ENCODE data around the gene GALNT14. TPM values are rescaled to one million over a fixed set of nuclear protein-coding genes. Genes with fewer than 3 reads are reported as not detected.

GALNT14 gene
- total RNA-seq, 1 donor from 2014 or later, result 7.4 TPM

DNA sequence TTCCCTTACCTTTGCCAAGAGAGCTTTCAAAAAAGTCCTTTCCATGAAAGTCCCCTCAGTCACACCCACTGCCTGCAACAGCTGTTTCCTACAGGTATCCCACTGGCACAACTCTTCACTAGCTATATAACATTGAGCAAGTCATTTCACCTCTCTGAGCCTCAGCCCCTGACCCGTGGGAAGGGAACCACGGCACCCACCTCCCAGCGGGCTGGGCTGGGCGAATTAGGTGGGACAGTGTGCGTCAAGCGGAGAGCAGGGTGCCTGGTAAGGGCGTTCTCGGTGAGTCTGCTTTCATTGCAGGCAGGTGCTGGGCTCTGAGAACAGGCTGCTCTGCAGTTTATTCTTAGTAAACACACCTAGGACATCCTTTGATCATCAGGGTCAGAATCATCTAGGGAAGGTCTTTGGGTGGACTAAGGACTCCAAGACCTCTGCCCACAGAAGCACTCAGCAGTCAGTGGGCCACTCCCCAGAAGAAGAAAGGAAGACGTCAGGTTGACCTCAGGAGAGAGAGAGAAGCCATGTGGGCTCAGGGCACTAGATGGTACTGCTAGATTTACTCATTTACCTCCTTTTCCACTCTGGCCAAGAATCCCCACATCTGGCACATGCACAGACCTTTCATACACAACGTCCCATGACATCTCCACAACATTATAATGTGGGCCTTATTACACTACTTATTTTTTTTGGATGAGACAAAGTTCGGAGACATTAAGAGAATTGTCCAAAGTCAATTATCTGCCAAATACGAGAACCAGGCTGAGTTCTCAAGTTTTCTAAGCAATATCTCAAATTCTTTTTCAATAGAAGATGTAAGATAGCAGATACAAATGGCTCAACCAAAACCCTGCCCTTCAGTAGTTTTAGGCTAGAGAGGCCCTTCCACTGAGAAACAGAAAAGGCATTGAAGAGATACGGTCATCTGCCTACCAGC is 79.9 kb downstream of the GALNT14 start:
- peaks cover 22% of the 10 kb centered on the region for H3K4me1 Mint-ChIP-seq (ENCODE audit: unreplicated experiment)
- DNase-seq (ENCODE audit: extremely low spot score, unreplicated experiment), result peak; percentile 48
- H3K27me3 Mint-ChIP-seq, result peaks cover 12% of the 10 kb centered on the region
- no peak overlapping the region for H3K27ac Mint-ChIP-seq
- H3K36me3 Mint-ChIP-seq, result no peaks in the 10 kb centered on the region
- no peak overlapping the region for H3K4me3 Mint-ChIP-seq
- TF ChIP-seq, protein P1, sequence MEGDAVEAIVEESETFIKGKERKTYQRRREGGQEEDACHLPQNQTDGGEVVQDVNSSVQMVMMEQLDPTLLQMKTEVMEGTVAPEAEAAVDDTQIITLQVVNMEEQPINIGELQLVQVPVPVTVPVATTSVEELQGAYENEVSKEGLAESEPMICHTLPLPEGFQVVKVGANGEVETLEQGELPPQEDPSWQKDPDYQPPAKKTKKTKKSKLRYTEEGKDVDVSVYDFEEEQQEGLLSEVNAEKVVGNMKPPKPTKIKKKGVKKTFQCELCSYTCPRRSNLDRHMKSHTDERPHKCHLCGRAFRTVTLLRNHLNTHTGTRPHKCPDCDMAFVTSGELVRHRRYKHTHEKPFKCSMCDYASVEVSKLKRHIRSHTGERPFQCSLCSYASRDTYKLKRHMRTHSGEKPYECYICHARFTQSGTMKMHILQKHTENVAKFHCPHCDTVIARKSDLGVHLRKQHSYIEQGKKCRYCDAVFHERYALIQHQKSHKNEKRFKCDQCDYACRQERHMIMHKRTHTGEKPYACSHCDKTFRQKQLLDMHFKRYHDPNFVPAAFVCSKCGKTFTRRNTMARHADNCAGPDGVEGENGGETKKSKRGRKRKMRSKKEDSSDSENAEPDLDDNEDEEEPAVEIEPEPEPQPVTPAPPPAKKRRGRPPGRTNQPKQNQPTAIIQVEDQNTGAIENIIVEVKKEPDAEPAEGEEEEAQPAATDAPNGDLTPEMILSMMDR (conservative IDR thresholded peaks at IDR 0.05), result no peak
- no peaks in the 10 kb centered on the region for H3K9me3 Mint-ChIP-seq

DNA sequence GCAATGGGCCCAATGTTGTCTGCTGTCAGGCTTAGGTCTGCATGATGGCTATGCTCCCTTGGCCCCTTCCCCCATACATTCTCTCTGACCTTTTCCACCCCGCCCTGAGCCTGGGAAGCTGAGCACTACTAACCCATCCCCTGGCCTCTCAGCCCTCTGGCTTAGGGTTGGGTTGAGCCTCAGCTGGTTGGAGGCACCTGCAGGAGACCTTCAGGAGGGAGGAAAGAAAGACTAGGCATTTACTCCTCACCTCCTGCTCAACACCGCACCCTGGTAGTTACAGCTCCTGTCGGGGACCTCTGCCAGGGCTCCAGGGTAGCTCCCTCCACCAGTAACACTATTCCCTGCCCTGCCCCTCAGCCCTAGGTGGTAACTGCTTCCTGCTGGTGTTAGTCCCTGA is 80.5 kb downstream of the GALNT14 start:
- Mint-ChIP-seq H3K27ac (no peak overlapping the region), H3K4me3 (no peak overlapping the region), H3K9me3 (no peaks in the 10 kb centered on the region), H3K4me1 (ENCODE audit: unreplicated experiment) (peaks cover 22% of the 10 kb centered on the region), H3K36me3 (no peaks in the 10 kb centered on the region), H3K27me3 (peaks cover 12% of the 10 kb centered on the region)
- DNase-seq (ENCODE audit: extremely low spot score, unreplicated experiment), result peak; percentile 53
- TF ChIP-seq, protein P1 (conservative IDR thresholded peaks at IDR 0.05), result no peak

DNA sequence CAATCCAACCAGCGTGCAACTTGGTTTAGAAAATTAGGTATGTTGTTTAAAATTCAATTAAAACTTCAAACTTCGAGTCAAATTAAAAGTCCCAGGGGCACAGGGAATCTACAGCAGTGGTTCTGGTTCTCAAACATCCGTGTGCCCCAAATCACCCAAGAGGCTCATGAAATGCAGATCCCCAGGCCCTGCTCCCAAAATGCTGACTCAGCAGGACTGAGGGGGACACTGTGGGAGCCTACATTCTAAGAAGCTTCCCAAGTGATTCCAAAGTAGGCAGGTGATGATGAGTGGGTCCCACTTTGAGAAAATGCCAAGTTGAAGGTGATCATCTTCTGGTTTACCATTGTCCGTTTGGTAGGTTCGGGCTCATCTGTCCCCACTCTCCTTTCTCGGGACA is 82.3 kb downstream of the GALNT14 start:
- H3K4me3 Mint-ChIP-seq, result no peak overlapping the region
- peaks cover 9% of the 10 kb centered on the region for H3K27me3 Mint-ChIP-seq
- no peak for DNase-seq (ENCODE audit: extremely low spot score, unreplicated experiment)
- no peaks in the 10 kb centered on the region for H3K9me3 Mint-ChIP-seq
- no peaks in the 10 kb centered on the region for H3K36me3 Mint-ChIP-seq
- peaks cover 21% of the 10 kb centered on the region for H3K4me1 Mint-ChIP-seq (ENCODE audit: unreplicated experiment)
- TF ChIP-seq, protein P1 (conservative IDR thresholded peaks at IDR 0.05), result no peak
- H3K27ac Mint-ChIP-seq, result no peak overlapping the region

DNA sequence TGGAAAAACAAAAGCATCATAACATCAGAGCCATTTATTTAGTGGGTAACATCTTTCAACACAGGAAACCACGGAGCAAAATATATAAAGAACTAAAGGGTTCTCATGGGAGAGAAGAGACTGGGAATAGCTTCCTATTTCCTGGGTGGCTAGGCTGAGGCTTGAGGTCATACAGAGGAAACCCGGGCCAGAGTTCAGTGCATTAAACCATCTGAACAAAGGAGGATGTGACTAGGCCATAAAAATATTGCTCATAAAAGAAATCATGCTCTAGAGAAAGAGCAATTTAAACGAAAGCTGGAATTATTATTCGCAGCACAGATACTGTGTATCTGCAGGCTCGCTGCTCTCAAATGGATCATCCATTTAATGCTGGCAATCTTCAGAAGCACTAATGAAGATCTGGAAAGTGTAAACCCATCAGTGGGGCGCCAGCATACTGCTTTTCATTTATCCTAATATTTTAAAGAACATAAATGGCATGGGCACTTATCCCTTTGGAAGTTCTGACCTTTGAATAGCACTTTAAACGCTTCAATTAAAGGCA is 83.3 kb downstream of the GALNT14 start:
- Mint-ChIP-seq H3K4me3 (no peak overlapping the region), H3K27me3 (peaks cover 7% of the 10 kb centered on the region), H3K4me1 (ENCODE audit: unreplicated experiment) (peaks cover 15% of the 10 kb centered on the region), H3K27ac (no peak overlapping the region), H3K36me3 (no peaks in the 10 kb centered on the region), H3K9me3 (no peaks in the 10 kb centered on the region)
- TF ChIP-seq, protein P1 (conservative IDR thresholded peaks at IDR 0.05), result no peak
- no peak for DNase-seq (ENCODE audit: extremely low spot score, unreplicated experiment)

DNA sequence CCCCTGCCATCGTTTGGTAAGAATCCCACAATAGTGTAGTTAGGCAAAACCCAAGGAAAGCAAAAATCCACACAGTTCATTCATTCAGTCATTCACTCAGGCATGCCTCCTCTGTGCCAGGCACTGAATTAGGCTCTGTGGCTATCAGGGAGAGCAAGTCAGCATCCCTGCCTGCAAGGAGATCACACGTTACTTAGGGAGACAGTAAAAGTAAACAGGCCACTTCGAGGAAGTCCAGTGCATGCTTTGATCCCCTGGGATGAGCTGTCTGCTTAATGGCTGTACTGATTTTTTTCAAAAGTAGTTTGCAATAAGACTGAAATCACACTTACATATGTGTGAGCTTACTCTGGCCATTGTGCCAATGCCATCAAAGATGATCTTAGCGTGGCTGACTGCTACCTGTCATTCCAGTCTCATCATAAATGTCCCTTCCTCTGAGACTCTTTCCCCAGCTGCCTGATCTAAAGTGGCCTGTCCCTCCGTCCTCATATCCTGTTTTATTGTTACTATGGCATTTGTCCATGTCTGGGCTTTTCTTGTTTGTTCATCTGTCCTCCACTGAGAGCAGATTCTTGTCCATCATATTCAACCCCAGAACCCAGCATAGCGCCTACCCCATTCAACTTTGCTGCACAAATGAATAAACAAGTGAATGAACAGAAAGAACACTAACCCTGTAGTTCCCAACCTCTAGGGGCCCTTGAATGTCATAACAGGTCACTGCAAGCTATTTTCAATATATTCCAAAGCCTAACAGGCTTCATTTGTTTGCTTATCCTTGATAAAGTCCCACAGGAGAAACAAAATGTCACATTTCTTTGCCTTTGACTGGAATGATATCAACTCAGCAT is 84.1 kb downstream of the GALNT14 start:
- H3K27me3 Mint-ChIP-seq, result peaks cover 7% of the 10 kb centered on the region
- H3K27ac Mint-ChIP-seq, result no peak overlapping the region
- TF ChIP-seq, protein P1 (conservative IDR thresholded peaks at IDR 0.05), result peak; percentile 25
- H3K36me3 Mint-ChIP-seq, result no peaks in the 10 kb centered on the region
- no peak overlapping the region for H3K4me3 Mint-ChIP-seq
- H3K9me3 Mint-ChIP-seq, result no peaks in the 10 kb centered on the region
- DNase-seq (ENCODE audit: extremely low spot score, unreplicated experiment), result no peak
- H3K4me1 Mint-ChIP-seq (ENCODE audit: unreplicated experiment), result peaks cover 13% of the 10 kb centered on the region

Measured in type B pancreatic cell (in vitro differentiated cells).